HG02798 (cell line): ENCODE results near the gene MOB3B.
A peak's percentile ranks its signal among the peaks of the same experiment; 100 is the strongest.

ENCODE experiments used
- ATAC-seq: cut with Tn5 transposase; IDR thresholded peaks from one replicate; pipeline ENCODE4 v1.9.1; 2021; ENCODE audit warnings: mild to moderate bottlenecking; ENCODE audit not compliant: unreplicated experiment, poor library complexity

The MOB3B gene

DNA sequence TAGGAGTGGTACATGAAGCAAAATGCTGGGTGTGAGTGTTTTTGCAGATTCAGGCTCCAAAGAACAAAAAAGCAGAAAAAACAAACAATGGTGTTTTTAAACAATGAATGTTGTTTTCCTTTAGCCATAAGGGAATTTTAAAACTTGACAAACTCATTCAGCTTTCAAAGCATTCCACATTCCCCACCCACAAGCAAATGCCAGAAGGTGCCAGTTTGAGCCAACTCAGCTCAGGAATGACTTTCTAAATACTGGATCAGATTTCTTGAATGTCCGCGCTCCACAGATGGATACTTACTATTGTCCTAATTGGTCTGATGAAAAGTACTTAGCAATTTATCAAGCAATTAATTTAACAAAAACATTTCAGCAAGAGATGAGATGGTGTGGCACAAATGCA lies 12.9 kb upstream of the MOB3B start:
- no peak for ATAC-seq

GRCh38 chr9:27541740-27542139 lies 12.1 kb upstream of the MOB3B start:
- ATAC-seq = no peak

DNA sequence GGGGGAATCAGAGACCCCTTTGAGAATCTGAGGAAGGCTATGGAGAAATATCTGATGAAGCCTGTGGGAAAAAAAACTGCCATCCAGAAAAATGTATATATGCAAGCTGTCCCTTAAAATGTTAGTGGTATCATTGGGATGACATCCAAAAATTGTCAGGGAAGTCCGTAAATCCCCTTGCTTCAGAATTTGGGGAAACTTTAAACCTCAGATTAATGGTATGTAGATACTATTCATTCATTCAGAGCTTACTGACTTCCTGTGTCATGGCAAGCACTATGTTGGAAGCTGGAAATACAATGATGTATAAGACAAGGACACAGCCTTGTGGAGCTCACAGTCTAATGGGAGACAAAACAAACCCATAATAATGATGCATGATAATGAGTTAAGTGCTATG lies 10.9 kb upstream of the MOB3B start:
- no peak for ATAC-seq

DNA sequence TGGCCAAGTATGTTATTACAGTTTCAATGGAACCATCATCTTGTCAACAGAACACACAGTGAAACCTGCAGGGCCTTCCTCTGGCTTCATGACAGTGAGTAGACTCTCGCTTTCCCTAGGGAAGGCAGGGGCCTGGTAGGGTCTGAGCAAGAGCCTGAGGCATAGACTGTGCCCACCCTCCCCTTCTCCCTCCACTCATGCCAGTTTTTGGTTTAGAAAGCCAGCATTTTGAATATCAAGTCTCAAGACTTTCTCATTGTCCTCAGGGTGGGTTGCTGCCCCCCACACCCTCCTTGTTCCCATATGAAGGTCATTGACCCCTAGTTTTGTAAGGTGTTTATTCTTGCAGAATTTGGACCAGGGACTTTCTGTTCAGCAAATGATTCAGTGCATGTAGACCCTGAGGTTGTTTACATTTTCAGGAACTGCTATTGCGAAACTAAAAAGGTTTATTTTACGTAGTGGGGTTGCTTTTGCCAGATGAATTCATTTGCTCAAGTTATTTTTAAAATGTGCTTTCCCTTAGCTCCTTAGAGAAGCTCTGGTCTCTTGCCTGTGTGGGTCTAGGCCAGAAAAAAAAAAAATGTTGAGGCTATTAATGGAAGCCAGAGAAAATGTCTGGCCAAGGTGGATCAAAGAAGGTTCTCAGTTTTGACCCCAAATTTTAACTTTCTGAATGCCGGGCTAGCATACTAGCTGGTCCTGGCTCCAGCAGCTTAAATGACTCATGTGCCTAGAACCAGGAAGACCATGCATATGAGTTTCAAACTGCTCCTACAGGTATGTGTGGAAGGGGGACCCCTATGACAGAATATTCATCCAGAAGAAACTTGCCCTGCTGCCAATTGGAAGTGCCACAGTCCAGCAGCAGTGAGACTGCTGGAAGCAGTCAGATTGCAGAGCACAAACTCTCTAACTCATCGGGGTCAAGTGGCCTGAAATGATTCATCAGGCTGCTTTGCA lies 10.1 kb upstream of the MOB3B start:
- peak; percentile 46 for ATAC-seq

GRCh38 chr9:27538647-27539046 lies 9.0 kb upstream of the MOB3B start:
- peak; percentile 49 for ATAC-seq

GRCh38 chr9:27537756-27538155 lies 8.1 kb upstream of the MOB3B start:
- no peak for ATAC-seq

GRCh38 chr9:27537027-27537435 lies 7.4 kb upstream of the MOB3B start:
- no peak for ATAC-seq

DNA sequence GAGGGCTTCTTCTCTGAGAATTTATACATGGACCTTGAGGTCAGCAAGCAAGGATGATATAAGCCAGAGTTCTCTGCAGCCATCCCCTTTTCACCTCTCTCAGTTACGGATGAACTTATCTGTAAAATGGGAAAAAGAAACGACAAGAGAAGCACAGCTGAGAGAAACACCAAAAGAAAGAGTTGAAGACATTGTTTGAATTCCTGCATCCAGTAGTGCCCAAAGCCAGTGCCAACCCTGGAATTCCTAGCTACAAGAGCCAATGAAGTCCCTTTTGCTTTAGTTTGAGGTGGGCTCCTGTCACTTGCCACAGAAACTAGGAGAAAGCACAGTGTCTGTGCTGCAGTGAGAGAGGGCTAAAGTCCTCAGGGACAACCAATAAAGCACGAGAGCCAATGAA lies 6.6 kb upstream of the MOB3B start:
- no peak for ATAC-seq

GRCh38 chr9:27535701-27536118 lies 6.1 kb upstream of the MOB3B start:
- peak; percentile 71 for ATAC-seq

DNA sequence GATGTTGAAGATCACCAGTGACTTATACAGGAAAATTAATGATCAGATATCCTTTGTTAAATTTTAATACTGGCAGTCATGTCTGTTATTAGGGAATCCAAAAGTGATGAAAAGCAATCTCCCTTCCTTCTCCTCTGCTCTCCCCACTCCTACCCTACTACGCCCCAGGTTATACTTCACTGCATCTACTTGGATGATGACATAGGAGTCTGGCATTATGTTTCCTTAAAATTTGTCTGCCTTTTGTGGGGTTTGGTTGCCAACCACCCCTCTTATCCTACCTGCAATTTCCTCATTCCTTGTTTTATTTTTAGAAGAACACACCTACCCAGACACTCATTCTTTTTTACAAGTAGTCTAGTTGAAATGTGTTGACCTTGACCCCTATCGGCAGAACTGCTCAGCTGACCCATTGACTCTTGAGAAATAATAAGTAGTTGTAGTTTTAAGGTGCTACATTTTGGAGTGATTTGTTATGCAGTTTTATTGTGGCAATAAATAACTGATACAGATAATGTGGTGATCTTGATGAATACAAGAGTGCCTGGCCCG lies 5.1 kb upstream of the MOB3B start:
- no peak for ATAC-seq

- no peak for ATAC-seq
These were observed 4.5 kb upstream of the MOB3B start for GRCh38 chr9:27534131-27534530.

- no peak for ATAC-seq
These were observed 3.7 kb upstream of the MOB3B start for GRCh38 chr9:27533311-27533710.

- no peak for ATAC-seq
These were observed 2.4 kb upstream of the MOB3B start for GRCh38 chr9:27532046-27532445.

- no peak for ATAC-seq
These were observed 1.5 kb upstream of the MOB3B start for GRCh38 chr9:27530915-27531755.

DNA sequence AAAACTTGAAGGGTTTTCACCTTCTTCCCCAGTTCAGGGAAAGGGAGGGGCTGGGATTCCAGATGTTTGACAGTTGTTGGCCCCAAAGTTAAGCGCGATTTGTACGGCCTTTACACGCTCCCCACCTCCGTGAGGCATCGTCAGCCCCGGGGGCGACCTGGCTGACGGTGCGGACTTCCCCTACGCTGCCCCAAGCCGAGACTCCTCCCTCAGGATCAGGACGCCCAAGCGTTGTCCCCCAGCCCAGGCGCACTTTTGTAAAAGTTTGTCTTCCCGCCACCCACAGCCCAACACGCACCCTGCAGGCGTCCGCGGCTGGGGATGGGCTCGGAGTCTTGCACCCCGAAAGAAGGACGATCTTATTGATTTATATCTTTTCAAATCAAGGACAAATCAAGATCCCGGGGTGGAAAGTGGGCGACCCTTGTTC lies 713 bp downstream of the MOB3B start:
- peak; percentile 34 for ATAC-seq

GRCh38 chr9:27528076-27528885 lies 1.3 kb downstream of the MOB3B start:
- peak; percentile 65 for ATAC-seq

DNA sequence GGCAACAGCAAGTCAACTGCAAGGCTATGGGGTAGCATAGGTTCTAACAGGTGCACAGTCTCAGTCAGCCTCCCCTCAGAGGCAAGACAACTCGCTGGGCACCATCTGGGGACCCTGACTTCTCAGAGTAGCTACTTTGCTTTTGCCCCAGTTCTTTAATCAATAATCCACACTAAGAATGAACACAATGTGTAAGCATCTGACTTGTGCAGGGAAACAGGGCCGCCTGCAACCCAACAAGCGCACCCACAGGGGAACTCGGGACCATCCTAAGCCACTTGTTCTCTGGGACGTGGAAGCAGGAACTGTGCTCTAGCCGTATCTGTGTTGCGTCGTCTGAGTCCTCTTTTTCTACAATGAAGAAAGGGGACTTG lies 1.9 kb downstream of the MOB3B start:
- ATAC-seq = no peak

DNA sequence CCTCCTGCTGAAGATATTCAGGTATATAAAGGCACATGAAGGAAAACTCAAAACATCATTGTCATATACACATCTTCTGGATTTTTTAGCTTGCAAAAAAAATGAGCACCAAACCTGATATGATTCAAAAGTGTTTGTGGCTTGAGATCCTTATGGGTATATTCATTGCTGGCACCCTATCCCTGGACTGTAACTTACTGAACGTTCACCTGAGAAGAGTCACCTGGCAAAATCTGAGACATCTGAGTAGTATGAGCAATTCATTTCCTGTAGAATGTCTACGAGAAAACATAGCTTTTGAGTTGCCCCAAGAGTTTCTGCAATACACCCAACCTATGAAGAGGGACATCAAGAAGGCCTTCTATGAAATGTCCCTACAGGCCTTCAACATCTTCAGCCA lies 5.4 kb downstream of the MOB3B start, which contains the start of gene IFNK:
Gene IFNK (plus strand): TSS at position 55 of the 400 bp plus-strand sequence. CDS start 47 bp downstream, at position 102.
- ATAC-seq = no peak

DNA sequence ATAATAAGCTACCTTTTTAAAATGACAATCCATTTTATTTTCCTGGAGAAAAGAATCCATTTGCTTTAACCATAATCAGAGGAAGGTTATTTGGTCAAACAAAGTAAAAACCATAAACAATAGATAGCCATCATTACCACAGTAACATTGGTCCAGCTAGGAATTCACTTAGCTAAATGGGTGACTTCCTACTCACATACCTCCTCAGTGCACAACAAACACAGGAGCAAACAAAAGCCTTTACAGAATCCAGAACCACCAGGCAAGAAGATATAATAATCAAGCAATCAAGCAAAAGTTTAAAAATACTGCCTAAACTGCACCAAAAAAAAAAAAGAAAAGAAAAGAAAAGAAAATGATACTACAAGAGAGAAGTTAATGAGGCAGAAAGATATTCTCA lies 6.5 kb downstream of the MOB3B start:
- no peak for ATAC-seq

- ATAC-seq = no peak
These were observed 8.6 kb downstream of the MOB3B start for GRCh38 chr9:27520986-27521385.
